K562 (cell line): Measurements from ENCODE around the gene TTYH2. TPM values are rescaled to one million over a fixed set of nuclear protein-coding genes. Genes with fewer than 3 reads are reported as not detected.
A peak's percentile ranks its signal among the peaks of the same experiment; 100 is the strongest.

Experiments used
- BCOR ChIP-seq: fragments of 450-650 bp; IDR thresholded peaks from 2 replicates; pipeline ENCODE4 v1.6.1; 2016
- CBX8 ChIP-seq: fragments of 200-600 bp; sonication (generic); IDR thresholded peaks from 2 replicates; pipeline ENCODE4 v1.6.1; 2012; ENCODE audit warnings: borderline replicate concordance, mixed run types, low read depth, mild to moderate bottlenecking, moderate library complexity, mixed read lengths, low read length, control low read depth, inconsistent platforms; ENCODE audit not compliant: poor library complexity, severe bottlenecking; ENCODE audit errors: extremely low read depth
- CEBPG ChIP-seq, 3 experiments: fragments of 200-800 bp in 1 of 3; sonication (Bioruptor generic) in 1 of 3; sonication (generic) in 1 of 3; formaldehyde crosslinking in 1 of 3; IDR thresholded peaks in 2 of 3; conservative IDR thresholded peaks in 1 of 3; 2 replicates each; pipeline versions ENCODE4 v1.6.1 to v1.8.0; 2016 to 2022; ENCODE audit warnings: missing compliant biosample characterization in 2 of 3, missing genetic modification characterization in 2 of 3, mild to moderate bottlenecking in 1 of 3, missing genetic modification reagents in 1 of 3
- CTCF ChIP-seq, 3 experiments: IDR thresholded peaks in 2 of 3; conservative IDR thresholded peaks in 1 of 3; 2 replicates each; pipeline ENCODE4 v1.5.1; 2011 to 2012; ENCODE audit warnings: low read length in 3 of 3, mild to moderate bottlenecking in 3 of 3, control low read depth in 2 of 3, improper control_type of control experiment in 1 of 3, inconsistent platforms in 1 of 3, low read depth in 1 of 3, mixed read lengths in 1 of 3, moderate library complexity in 1 of 3; ENCODE audit not compliant: insufficient read depth in 2 of 3
- DEAF1 ChIP-seq: fragments of 450-650 bp; formaldehyde crosslinking; IDR thresholded peaks from 2 replicates; pipeline ENCODE4 v1.4.0; 2020; ENCODE audit warnings: mild to moderate bottlenecking, moderate library complexity
- E2F8 ChIP-seq: fragments of 450-650 bp; IDR thresholded peaks from 2 replicates; pipeline ENCODE4 v1.7.1; 2018; ENCODE audit warnings: mild to moderate bottlenecking, low read depth; ENCODE audit not compliant: partially characterized antibody
- EHMT2 ChIP-seq: fragments of 450-650 bp; IDR thresholded peaks from 2 replicates; pipeline ENCODE4 v1.6.1; 2018; ENCODE audit warnings: antibody characterized with exemption
- ETS2 ChIP-seq: IDR thresholded peaks from 2 replicates; pipeline ENCODE4 v1.6.1; 2016; ENCODE audit warnings: borderline replicate concordance, missing genetic modification characterization, mild to moderate bottlenecking, moderate library complexity, missing compliant biosample characterization; ENCODE audit not compliant: poor library complexity, severe bottlenecking
- GATAD2A ChIP-seq: fragments of 450-650 bp; IDR thresholded peaks from 2 replicates; pipeline ENCODE4 v1.6.1; 2017
- HMGN3 ChIP-seq: IDR thresholded peaks from 2 replicates; pipeline ENCODE4 v1.6.1; 2011; ENCODE audit warnings: borderline replicate concordance, low read depth, mild to moderate bottlenecking, mixed read lengths, low read length; ENCODE audit not compliant: insufficient read length; ENCODE audit errors: extremely low read depth
- MIER1 ChIP-seq: fragments of 450-650 bp; IDR thresholded peaks from 2 replicates; pipeline ENCODE4 v1.6.1; 2016; ENCODE audit warnings: antibody characterized with exemption, mild to moderate bottlenecking, low read depth
- NFXL1 ChIP-seq: fragments of 450-650 bp; formaldehyde crosslinking; IDR thresholded peaks from 2 replicates; pipeline ENCODE4 v1.4.0; 2021; ENCODE audit warnings: mild to moderate bottlenecking
- PTRF ChIP-seq: fragments of 450-650 bp; IDR thresholded peaks from 2 replicates; pipeline ENCODE4 v1.6.1; 2016; ENCODE audit warnings: mild to moderate bottlenecking, missing genetic modification characterization, missing compliant biosample characterization
- RB1 ChIP-seq: fragments of 450-650 bp; IDR thresholded peaks from 2 replicates; pipeline ENCODE4 v1.6.1; 2017; ENCODE audit warnings: low read depth, mild to moderate bottlenecking
- RBM25 ChIP-seq: fragments of 200-400 bp; formaldehyde crosslinking; IDR thresholded peaks from 2 replicates; pipeline ENCODE4 v1.6.1; 2018; ENCODE audit warnings: low read length, low read depth, moderate library complexity; ENCODE audit not compliant: severe bottlenecking
- SAFB2 ChIP-seq: fragments of 200-400 bp; formaldehyde crosslinking; IDR thresholded peaks from 2 replicates; pipeline ENCODE4 v1.6.1; 2018; ENCODE audit warnings: borderline replicate concordance, low read length, low read depth, moderate library complexity; ENCODE audit not compliant: severe bottlenecking
- SMC3 ChIP-seq: conservative IDR thresholded peaks from 2 replicates; pipeline ENCODE4 v1.6.1; 2011; ENCODE audit warnings: low read depth, low read length, improper control_type of control experiment; ENCODE audit not compliant: insufficient read depth
- SREBF2 ChIP-seq: sonication (generic); formaldehyde crosslinking; IDR thresholded peaks from 2 replicates; pipeline ENCODE4 v1.4.0; 2020; ENCODE audit warnings: mild to moderate bottlenecking, missing genetic modification reagents
- STAG1 ChIP-seq: sonication (generic); formaldehyde crosslinking; IDR thresholded peaks from 2 replicates; pipeline ENCODE4 v1.5.0; 2020; ENCODE audit warnings: missing genetic modification reagents, borderline replicate concordance
- TRIM28 ChIP-seq: fragments of 450-650 bp; IDR thresholded peaks from 2 replicates; pipeline ENCODE4 v1.6.1; 2017
- ZNF445 ChIP-seq: fragments of 250-450 bp; sonication (Bioruptor Pico); IDR thresholded peaks from 2 replicates; pipeline ENCODE4 v1.4.0; 2020; ENCODE audit warnings: low read depth, mild to moderate bottlenecking, moderate library complexity
- ZNF507 ChIP-seq: conservative IDR thresholded peaks from 2 replicates; pipeline ENCODE4 v1.6.1; 2017; ENCODE audit warnings: missing genetic modification characterization, missing compliant biosample characterization
- ZNF583 ChIP-seq: fragments of 250-450 bp; sonication (Bioruptor Pico); IDR thresholded peaks from 2 replicates; pipeline ENCODE4 v1.4.0; 2020
- ZNF75A ChIP-seq: fragments of 450-650 bp; formaldehyde crosslinking; IDR thresholded peaks from 2 replicates; pipeline ENCODE4 v1.4.0; 2020; ENCODE audit warnings: mild to moderate bottlenecking
- polyA plus RNA-seq, 8 experiments: library from polyadenylated mRNA; depleted of rRNA in 4 of 8; stranded (reverse) in 5 of 8; unstranded in 3 of 8; fragments of >200 nt; fragmentation: Nextera tagmentation in 2 of 8; fragmentation: Illumina TruSeq in 1 of 8; extraction: Ambion mirVana in 2 of 8; extraction: Trizol in 1 of 8; gene quantifications; 2 replicates each; pipeline versions ENCODE4 v1.2.1 to v1.2.3, GENCODE V29; 2011 to 2014; ENCODE audit warnings: inconsistent platforms in 1 of 8, missing spikeins in 1 of 8
- total RNA-seq, 7 experiments: library from RNA; depleted of rRNA in 6 of 7; stranded (reverse); fragments of >200 nt in 6 of 7; fragmentation: Illumina TruSeq in 2 of 7; extraction: Trizol in 2 of 7; gene quantifications; 2 replicates each; pipeline versions ENCODE4 v1.2.1 to v1.2.3, GENCODE V29; 2011 to 2021; ENCODE audit warnings: low replicate concordance in 1 of 7

Gene TTYH2
- total and polyA plus RNA-seq, 9 of the 15 experiments (the other 6 are each of a cell fraction or from before 2014, with no cell fraction given), result 0.03 to 2.0 (median 0.91) TPM

- no peak for TF ChIP-seq E2F8
- TF ChIP-seq CBX8, result no peak
- TF ChIP-seq ETS2 (tag), result no peak
- no peak for TF ChIP-seq ZNF507 (tag)
- TF ChIP-seq HMGN3, result no peak
- no peak for TF ChIP-seq EHMT2
- TF ChIP-seq CEBPG (CRISPR knock-in tag; IDR thresholded peaks at IDR 0.05), result no peak
- TF ChIP-seq CEBPG (tag; conservative IDR thresholded peaks at IDR 0.05 in 1 of 2, IDR thresholded peaks at IDR 0.05 in 1 of 2), result no peak
- no peak for TF ChIP-seq SAFB2
- peak; percentile 79 for TF ChIP-seq SMC3
- no peak for TF ChIP-seq GATAD2A
- peak; percentile 58; the same call in 1 of the 2 replicates for TF ChIP-seq STAG1 (CRISPR knock-in tag)
- TF ChIP-seq MIER1, result no peak
- peak; percentile 84 to 91 (median 89) for TF ChIP-seq CTCF (IDR thresholded peaks at IDR 0.05 in 2 of 3, conservative IDR thresholded peaks at IDR 0.05 in 1 of 3; ENCODE audit: insufficient read depth in 2 of 3, low read depth in 1 of 3, low read length in 3 of 3)
- TF ChIP-seq RB1, result peak; percentile 40; the same call in 1 of the 2 replicates
- no peak for TF ChIP-seq SREBF2 (CRISPR knock-in tag)
- no peak for TF ChIP-seq TRIM28
- peak; percentile 74 for TF ChIP-seq DEAF1 (CRISPR knock-in tag)
- no peak for TF ChIP-seq ZNF75A (CRISPR knock-in tag)
- TF ChIP-seq PTRF, result no peak
- peak; percentile 35; the same call in 1 of the 2 replicates for TF ChIP-seq BCOR
- TF ChIP-seq NFXL1 (CRISPR knock-in tag), result no peak
- TF ChIP-seq ZNF445, result no peak
- peak; percentile 62 for TF ChIP-seq RBM25
- TF ChIP-seq ZNF583 (CRISPR knock-in tag), result no peak
Measured at GRCh38 chr17:74176546-74177001, 36.8 kb upstream of the TTYH2 start (continued).
